HG02884 (cell line): ENCODE measurements around the gene ZBTB9.
"Not testable (repeated sequence)": the region's sequence is repeated elsewhere in the genome, so short reads cannot be mapped to it uniquely, and the experiment has no call there.

Experiments used
- ATAC-seq: cut with Tn5 transposase; IDR thresholded peaks from one replicate; pipeline ENCODE4 v1.9.1; 2021; ENCODE audit warnings: mild to moderate bottlenecking, moderate library complexity; ENCODE audit not compliant: unreplicated experiment

The ZBTB9 gene

GRCh38 chr6:33458676-33459075 is 4.3 kb downstream of the ZBTB9 start:
- ATAC-seq = no peak

DNA sequence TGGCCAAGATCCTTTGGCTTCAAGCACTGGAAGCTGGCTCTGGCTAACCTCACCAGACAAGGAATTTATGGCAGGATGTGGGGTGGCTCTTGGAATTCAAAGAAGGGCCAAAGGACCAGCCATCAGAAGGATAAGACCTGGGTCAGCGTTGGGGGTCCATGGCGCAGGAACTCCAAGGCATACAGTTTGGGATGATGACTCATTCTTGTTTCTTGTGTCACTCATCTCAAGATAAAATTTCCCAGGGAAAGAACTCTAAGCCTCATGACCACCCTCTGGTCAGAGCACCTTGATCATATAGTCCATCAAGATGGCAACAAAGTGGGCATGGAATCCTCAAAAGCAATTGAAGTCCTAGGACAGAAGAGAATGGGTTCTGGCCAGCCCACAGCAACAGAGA is 4.8 kb downstream of the ZBTB9 start:
- no peak for ATAC-seq

DNA sequence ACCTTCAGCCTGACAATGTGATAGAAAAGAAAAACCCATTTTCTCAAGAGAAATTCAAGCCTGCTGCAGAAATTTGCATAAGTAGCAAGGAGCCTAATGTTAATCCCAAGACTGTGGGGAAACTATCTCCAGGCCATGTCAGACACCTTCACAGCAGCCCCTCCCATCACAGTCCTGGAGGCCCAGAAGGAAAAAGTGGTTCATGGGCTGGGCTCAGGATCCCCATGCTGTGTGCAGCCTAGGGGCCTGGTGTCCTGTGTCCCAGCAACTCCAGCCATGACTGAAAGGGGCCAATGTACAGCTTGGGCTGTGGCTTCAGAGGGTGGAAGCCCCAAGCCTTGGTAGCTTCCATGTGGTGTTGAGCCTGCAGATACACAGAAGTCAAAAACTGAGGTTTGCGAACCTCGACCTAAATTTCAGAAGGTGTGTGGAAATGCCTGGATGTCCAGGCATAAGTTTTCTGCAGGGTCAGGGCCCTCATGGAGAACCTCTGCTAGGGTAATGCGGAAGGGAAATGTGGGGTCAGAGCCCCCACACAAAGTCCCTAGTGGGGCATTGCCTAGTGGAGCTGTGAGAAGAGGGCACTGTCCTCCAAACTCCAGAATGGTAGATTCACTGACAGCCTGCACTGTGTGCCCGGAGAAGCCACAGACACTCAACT is 11.8 kb downstream of the ZBTB9 start:
- no peak for ATAC-seq

DNA sequence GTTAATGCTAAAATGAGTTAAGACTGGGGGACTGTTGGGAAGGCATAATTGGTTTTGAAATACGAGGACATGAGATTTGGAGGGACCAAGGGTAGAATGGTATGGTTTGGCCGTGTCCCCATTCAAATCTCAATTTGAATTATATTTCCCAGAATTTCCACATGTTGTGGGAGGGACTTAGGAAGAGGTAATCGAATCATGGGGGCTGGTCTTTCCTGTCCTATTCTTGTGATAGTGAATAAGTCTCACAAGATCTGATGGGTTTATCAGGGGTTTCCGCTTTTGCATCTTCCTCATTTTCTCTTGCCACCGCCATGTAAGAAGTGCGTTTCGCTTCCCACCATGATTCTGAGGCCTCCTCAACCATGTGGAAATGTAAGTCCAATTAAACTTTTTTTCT is 12.7 kb downstream of the ZBTB9 start:
- no peak for ATAC-seq

GRCh38 chr6:33469661-33470060 is 15.3 kb downstream of the ZBTB9 start:
- ATAC-seq = no peak

- no peak for ATAC-seq
Measured at GRCh38 chr6:33477864-33478263, 23.5 kb downstream of the ZBTB9 start.

DNA sequence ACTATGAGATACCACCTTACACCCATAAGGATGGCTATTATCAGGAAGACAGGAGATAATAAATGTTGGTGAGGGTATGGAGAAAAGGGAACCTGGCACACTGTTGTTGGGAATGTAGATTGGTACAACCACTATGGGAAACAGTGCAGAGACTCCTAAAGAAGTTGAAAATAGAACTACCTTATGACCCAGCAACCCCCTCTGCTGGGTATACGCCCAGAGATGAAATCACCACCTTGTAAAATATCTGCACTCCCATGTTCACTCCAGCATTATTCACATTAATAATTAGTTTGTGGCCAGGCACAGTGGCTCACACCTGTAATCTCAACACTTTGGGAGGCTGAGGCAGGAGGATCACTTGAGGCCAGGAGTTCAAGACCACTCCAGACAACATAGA is 26.8 kb downstream of the ZBTB9 start:
- no peak for ATAC-seq

GRCh38 chr6:33482620-33483019 is 28.2 kb downstream of the ZBTB9 start:
- ATAC-seq = not testable (repeated sequence)

- ATAC-seq = no peak
Measured at GRCh38 chr6:33483678-33484077, 29.3 kb downstream of the ZBTB9 start.

DNA sequence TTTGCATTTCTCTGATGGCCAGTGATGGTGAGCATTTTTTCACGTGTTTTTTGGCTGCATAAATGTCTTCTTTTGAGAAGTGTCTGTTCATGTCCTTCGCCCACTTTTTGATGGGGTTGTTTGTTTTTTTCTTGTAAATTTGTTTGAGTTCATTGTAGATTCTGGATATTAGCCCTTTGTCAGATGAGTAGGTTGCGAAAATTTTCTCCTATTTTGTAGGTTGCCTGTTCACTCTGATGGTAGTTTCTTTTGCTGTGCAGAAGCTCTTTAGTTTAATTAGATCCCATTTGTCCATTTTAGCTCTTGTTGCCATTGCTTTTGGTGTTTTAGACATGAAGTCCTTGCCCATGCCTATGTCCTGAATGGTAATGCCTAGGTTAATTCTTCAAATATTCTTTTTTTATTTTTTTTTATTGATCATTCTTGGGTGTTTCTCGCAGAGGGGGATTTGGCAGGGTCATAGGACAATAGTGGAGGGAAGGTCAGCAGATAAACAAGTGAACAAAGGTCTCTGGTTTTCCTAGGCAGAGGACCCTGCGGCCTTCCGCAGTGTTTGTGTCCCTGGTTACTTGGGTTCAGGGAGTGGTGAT is 30.4 kb downstream of the ZBTB9 start:
- ATAC-seq = not testable (repeated sequence)

DNA sequence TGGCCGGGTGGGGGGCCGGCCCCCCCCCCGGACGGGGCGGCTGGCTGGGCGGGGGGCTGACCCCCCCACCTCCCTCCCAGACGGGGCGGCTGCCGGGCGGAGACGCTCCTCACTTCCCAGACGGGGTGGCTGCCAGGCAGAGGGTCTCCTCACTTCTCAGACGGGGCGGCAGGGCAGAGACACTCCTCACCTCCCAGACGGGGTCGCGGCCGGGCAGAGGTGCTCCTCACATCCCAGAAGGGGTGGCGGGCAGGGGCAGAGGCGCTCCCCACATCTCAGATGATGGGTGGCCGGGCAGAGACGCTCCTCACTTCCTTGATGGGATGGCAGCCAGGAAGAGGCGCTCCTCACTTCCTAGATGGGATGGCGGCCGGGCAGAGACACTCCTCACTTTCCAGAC is 31.3 kb downstream of the ZBTB9 start:
- ATAC-seq = not testable (repeated sequence)

GRCh38 chr6:33488339-33488738 is 34.0 kb downstream of the ZBTB9 start:
- no peak for ATAC-seq

DNA sequence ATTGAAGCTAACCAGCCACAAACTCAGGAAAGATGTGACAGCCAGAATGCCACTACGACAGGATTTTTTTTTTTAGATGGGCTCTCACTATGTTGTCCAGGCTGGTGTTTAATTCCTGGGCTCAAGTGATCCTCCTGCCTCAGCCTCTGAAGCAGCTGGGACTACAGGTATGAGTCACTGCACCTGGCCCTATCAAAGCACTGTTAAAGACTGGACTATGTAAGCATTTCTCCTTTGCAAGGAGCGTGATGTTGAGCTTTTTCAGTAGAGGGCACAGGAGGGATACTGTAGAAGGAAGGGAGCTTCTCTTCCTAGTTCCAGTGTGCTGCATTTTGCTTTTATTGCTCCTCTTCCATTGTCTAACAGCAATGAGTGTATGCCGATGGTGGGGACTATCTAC is 35.8 kb downstream of the ZBTB9 start:
- no peak for ATAC-seq

DNA sequence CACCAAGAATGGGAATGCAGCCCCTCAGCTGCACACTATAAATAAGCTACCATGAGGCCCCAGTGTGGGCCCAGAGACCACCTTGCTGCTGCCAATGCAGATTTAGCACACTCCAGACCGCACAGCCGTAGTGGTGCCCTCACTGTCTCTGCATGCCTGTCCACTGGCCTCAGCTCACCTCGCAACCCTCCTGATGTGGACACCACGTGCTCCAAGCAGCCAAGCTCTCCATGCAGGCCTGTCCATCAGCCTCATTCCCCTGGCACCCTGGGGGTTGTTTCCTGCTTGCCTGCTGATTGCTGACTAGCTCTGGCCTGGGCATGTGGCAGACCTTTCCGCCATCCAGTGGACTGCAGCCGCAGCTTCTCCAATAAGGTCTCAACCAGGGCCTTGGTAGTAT is 36.2 kb downstream of the ZBTB9 start:
- no peak for ATAC-seq

DNA sequence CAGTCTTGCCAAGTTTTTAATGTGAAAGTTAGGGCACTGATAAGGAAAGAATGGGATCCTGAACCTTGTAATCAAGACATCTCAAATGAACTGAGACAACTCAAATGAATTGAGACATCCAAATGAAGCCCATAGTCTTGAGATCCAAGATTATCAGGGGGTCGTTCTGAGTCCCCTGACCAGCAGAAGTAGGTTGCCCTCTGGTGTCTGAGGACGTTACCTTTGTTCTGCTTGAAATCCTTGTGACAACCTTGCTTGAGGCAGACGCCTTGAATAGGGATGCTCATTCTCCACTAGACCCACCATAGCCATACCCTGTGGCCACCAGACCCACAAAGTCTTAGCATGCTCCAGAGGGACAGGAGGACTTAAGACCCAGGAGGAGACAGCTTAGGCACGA is 37.7 kb downstream of the ZBTB9 start:
- ATAC-seq = no peak

DNA sequence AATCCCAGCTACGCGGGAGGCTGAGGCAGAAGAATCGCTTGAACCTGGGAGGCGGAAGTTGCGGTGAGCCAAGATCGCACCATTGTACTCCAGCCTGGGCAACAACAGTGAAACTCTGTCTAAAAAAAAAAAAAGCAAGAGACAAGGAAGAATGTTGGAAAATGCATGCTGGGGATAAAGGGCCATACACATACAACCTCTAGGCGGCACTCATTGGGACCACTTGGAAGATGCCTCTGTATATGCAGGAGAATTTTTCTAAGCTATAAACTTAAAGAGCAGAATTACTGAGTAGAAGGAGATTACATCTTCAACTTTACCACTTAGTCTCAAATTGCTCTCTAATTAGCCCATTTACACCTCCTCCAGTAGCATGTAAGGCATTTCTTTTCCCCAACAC is 42.8 kb downstream of the ZBTB9 start:
- ATAC-seq = no peak

- ATAC-seq = no peak
Measured at GRCh38 chr6:33502486-33502885, 48.1 kb downstream of the ZBTB9 start.

- no peak for ATAC-seq
Measured at GRCh38 chr6:33504486-33504885, 50.1 kb downstream of the ZBTB9 start.

DNA sequence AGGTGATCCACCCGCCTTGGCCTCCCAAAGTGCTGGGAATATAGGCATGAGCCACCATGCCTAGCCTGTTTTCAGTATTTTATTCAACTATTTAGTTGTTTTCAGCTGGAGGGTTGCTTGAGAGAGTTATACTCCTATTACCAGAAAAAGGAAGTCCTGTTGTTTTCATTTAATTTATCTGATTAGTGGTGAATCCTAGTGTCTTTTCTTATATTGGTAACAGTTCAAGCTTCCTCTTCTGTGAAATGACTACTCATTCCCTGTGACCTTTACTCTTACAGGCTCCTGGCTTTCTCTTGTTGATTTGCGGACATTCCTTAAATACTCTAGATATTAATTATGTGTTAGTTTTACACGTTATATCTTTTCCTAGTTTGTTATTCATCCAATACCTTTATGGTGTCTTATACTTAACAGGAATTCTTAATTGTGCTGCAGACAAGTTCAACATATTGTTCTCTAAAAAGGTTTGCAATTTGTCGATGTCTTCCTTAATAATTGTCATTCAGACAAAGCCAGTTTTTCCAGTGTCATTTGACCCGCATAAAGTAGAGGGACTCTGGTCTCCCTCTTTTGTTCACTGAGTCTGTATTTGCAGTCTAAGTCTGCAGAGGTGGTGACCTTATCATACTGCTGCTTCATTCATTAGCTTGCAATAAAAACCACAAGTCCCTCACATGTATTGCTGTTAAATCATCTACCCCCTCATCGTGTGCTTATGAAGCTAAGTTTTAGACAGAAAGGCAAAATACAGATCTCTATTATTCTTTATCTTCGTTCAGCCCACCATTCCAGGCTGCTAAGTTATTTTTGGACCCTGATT is 51.4 kb downstream of the ZBTB9 start:
- ATAC-seq = no peak
